Measurements from ENCODE around the gene APOBEC3G.

GRCh38 chr22:39090426-39091064 is 13.5 kb downstream of the APOBEC3G start:
- TF ChIP-seq CTCF (IDR thresholded peaks at IDR 0.05; ENCODE audit: borderline replicate concordance, extremely low read depth, low read length, poor library complexity, severe bottlenecking) (no peak), EZH2 (IDR thresholded peaks at IDR 0.05; ENCODE audit: borderline replicate concordance, low read depth, low read length, severe bottlenecking) (no peak)
